Measurements from ENCODE around the gene TOB2.
"Not testable (repeated sequence)": the region's sequence is repeated elsewhere in the genome, so short reads cannot be mapped to it uniquely, and the experiment has no call there.

Gene TOB2

DNA sequence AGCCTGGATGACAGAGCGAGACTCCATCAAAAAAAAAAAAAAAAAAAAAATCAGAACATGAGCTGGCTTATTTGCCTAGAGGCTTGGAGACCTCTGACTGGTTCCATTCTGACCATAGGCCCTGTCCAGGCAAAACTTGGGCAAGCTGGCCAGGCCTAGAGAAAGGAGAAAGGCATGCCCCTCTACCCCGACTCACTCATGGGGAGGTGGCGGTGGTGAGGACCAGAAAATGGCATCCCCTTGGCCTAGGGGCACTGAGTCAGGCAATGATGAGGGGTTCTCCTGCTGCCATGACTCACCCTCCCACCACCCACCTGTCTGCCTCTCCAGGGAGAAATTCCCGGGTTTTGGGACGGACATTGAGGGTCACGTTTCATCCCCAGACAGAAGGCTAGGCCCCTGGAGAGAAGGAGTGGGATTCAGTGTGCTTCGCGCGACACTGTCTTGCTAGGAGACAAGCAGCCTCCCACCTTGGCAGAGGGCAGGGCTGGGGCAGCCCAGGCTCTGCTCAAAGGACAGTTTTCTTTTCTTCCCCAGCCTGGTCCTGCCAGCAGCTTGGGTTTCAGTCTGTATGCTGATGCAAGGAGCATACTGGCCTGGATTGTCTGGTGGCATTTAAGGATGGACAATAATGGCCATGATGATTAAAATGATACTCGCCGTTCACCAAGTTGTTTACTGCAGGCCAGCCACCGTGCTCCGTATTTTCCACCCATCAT lies 17.2 kb downstream of the TOB2 start:
- DNase-seq = no peak

DNA sequence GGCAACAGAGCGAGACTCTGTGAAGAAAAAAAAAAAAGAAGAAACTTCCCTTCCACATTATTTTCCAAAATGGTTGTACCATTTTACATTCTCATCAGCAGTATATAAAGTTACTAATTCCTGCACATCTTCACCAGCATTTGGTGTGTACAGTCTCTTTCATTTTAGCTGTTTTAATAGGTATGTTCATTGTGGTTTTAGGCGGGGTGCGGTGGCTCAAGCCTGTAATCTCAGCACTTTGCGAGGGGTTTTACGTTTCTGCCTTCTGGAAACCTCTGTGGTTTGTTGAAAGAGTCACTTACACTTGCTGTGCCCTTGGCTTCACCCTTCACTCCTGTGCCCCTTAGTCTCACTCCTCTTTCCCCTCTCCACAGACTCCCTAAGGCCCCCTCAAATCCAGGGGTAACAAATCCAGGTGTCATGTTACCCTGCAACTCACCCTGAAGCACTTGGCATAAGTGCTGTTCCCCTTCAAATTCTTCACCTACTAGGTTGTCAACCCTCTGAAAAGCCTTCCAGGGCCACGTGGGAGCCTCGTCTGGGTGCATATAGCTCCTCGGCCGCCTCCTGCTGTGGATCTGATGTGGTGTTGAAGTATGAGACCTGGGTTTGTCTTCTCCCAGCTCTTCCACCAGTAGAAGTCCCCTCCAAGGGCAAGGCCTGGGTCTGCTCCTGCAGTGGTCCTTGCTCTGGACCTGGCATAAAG lies 20.8 kb downstream of the TOB2 start:
- DNase-seq = no peak

DNA sequence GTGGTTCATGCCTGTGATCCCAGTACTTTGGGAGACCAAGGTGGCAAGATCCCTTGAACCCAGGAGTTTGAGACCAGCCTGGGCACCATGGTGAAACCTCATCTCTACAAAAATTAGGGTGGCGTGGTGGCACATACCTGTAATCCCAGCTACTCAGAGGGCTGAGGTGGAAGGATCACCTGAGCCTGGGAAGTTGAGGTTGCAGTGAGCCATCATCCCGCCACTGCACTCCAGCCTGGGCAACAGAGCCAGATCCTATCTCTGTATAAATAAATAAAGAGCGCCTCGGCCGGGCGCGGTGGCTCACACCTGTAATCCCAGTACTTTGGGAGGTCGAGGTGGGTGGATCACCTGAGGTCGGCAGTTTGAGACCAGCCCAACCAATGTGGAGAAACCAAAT lies 27.9 kb downstream of the TOB2 start:
- no peak for DNase-seq

DNA sequence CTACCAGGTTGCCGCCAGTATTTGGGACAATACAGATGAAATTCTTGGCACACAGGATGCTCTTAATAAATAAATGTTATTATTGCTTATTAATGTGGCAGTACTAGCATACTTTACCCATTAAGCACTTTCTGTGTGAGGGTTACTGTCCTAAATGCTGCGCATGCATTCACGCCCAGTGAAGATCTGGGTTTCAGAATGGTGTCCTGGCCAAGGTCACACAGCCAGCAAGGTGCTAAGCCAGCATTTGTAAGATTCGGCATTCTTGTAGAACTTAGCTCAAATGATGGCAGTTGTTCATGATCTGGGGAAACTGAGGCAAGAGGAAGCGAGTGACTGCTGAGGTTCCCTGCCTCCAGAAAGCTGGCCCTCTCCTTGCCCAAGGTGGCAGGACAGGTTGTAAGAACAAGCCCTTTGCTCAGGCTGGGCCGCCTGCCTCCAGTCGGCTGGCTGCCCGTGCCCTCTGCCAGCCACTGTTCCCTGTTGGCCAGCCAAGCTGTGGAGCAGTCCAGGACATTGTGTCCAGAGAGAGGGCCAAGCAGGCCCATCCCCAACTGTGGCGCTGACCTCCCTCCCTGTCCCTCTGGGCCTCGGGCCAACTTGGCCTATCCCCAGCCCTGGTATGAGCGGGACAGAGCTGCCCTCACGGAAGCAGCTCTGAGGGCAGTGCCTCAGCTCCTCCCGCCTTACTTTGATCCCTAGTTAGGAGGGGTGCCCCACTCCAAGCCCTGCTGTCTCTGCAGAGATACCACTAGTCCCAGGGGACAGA lies 28.8 kb downstream of the TOB2 start:
- no peak for DNase-seq

DNA sequence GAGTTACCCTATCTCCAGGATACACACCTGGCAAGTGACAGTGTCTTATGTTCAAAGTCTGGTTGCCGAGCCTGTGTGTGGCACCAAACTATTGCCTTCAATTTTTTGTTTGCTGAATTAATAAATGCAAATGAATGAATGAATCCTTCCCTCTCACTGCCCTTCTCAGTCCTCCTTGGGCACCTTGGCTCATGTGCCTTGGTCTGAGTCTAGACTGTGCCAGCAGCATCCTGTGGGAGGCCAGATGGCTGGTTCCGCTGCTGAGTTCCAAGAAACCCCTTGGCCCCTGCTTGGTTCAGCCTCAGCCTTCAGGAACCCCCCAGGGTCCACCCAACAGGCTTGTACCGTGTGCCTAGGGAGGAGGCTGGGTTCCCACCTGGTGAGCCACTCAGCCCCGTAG lies 31.0 kb downstream of the TOB2 start:
- DNase-seq = no peak

DNA sequence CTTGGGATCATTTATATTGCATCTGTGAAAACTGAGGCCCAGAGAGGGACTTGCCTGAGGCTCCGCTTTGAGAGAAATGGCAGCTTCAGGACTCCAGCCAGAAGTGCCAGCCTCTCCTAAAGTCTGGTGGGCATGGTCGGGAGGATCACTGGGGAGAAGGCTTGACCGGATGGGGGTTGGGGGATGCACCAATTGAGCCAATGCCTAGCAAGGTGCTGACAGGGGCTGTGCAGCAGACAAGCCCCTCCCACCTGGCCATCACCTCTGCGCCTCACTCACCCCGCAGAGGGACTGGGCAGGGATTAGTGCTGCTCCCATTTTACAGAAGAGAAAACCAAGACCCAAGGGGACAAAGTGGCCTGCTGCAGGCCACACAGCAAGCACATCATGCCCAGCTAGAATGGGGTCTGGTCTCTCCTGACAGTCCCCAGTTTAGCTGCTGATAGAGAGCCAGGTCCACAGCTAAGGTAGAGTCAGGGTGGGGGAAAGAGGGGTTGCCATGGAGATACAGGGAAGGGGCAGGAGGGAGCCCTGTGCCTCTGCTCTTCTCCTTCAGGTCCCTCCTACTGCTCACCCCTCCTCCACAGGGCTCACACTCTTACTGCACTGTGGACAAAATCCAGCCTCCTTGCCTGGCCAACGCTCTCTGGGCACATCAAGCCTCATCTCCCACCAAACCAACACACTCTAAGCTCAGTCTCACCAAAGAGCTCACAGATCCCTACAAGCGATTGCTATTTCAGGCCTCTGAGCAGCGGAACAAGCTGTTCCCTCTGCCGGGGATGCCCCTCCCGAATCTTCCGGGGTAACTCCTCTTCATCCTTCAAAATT lies 35.4 kb downstream of the TOB2 start:
- DNase-seq = no peak

DNA sequence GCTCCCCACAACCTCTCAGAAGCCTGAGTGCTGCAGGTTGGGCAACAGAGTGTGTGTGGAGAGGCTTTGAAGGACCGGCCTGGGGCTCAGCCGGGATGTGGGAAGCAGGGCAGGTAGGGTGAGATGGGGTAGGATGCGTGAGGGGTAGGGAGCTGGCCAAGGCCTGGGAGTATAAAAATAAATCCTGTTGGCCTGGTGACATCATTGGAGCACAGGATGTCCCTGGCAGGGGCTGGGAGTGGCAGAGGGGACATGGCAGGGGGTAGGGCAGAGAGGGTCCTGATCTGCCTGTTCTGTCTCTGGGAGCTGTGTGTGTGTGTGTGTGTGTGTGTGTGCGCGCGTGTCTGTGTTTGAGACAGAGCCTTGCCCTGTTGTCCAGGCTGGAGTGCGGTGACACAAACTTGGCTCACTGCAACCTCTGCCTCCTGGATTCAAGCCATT lies 36.3 kb downstream of the TOB2 start:
- DNase-seq = no peak

DNA sequence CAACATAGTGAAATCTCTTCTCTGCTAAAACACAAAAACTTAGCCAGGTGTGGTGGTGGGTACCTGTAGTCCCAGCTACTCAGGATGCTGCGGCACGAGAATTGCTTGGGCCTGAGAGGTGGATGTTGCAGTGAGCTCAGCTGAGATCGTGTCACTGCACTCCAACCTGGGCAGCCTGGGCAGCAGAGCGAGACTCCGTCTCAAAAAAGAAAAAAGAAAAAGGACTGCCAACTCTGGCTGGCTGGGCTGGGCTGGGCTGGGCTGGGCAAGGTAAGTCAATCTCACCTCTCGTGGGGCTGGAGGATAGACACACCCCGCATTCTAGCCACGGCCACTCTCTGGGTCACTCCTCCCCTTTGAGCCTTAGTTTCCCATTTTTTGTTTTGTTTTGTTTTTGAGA lies 37.9 kb downstream of the TOB2 start:
- DNase-seq = no peak

DNA sequence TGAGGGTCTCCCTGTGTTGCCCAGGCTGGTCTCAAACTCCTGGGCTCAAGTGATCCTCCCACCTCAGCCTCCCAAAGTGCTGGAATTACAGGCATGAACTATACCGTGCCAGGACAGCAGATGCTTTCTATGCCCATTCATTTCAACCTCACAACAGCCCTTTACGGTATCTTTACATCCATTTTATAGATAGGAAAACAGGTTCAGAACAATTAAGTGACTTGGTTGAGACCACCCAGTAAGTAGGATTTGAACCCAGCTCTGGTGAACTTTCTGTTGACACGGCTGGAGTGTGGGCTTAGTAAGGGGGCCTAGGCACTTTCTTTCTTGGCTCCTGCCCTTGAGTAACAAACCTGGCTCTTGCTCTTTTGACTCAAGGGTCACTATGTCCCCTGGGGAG lies 39.2 kb downstream of the TOB2 start:
- DNase-seq = no peak

DNA sequence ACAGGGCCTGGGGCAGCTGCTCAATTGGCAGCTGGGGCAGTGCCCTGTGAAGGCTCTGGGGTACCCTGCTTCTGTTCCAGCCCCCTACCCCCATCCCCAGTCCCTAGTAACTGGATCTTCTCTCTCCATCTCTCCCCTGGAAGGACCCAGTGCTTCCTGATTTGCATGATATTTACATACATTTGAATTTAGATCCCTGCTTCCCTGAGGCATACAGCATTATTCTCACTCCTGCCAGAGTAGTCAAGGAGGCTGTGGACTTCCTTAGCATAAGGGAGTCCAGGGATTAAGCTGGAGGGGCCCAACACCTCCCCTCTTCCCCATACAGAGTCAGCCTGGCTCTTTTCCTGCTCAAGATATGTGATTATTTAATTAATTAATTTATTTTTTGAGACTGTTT lies 40.2 kb downstream of the TOB2 start:
- no peak for DNase-seq

DNA sequence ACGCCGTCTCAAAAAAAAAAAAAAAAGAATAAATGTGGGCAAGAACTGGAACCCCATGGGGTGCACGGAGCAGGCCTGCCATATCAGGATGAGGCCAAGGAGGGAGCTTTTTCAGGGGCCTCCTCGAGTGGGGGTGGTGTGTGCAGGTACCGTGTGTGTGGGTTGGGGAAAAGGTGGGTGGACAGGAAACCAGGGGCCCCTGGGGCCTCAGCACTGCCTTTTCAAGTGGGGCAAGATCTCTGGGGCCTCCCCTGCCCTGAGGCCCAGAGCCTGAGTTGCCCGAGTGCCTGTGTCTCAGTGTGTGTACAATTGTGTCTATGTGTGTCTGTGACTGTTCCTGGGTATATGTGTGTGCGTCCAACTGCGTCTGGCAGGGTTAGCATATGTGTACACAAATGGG lies 41.0 kb downstream of the TOB2 start:
- no peak for DNase-seq

DNA sequence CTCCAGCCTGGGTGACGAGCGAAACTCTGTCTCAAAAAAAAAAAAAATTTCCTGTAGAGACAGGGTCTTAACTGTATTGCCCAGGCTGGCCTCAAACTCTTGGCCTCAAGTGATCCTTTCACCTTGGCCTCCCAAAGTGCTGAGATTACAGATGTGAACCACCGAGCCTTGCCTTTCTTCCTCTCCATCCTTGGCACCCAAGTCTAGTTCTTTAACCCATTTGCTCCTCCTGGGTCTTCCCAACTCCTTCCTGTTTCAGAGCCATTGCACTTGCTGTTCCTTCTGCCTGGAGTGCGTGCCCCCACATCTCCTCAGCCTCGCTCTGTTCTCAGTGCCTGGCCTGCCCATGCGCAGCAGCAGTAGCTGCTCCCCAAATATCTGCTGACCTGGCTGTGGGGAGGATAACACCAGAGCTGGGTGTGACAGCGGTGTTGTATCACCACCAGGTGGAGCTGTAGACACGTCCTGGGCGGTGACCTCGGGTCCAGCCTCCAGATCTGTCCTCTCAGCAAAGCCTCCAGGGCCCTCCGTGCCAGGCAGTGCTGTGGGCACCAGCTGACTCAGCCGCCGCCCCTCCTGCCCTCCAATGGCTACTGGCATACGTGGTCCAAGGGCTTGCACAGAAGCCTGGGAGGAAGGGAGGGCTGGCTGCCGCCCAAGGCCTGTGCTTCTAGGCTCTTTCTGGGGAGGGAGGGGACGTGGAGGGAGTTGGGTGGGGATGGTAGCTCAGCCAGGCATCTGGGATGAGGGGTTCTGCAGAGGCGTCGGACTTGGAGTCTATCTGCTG lies 42.9 kb downstream of the TOB2 start:
- peak; percentile 67 for DNase-seq

DNA sequence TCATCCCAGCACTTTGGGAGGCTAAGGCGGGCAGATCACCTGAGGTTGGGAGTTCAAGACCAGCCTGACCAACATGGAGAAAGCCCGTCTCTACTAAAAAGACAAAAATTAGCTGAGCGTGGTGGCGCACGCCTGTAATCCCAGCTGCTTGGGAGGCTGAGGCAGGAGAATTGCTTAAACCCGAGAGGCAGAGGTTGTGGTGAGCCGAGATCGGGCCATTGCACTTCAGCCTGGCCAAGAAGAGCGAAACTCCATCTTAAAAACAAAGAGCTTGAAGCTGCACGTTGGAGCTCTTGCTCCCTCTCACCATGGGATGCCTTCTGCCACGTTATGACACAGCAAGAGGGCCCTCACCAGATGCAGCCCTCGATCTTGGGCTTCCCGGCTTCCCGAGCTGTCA lies 43.8 kb downstream of the TOB2 start:
- not testable (repeated sequence) for DNase-seq

DNA sequence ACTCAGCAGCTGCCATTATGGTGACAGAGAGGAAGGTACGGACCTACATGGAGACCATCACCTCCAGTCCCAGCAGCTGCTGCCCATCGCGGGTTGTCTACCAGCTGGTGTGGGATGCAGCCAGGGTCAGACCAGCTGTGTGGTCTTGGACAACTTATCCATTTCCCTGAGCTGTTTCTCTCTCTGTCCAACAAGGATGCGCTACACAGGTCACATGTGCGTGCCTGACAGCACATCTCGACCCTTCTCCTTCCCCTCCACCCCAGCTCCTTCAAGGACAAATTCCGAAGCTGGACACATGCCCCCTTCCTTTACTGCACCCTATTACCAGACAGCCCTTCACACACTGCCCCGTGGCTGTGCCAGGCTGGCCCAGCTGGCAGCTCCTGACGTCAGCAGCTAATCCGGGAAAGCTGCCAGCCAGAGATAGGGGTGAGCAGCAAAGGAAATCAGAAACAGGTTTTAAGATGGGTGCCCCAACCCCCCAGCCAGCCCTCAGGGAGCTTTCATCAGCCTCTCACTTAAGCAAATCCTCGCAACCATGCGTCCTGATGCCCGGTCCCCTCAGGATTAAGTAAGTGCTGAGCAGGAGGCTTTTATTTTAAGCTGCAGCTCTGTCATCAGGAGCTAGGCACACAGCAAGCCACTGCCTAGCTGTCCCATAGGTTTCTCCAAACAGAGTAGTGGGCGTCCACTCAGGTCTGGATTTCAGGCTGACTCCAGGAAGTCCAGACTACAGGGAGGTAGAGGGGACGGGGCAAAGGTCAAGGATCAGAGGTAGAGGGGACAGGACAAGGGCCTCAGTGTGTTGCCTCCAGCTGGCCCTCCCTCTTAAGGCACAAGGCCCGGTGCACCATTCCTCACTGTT lies 44.6 kb downstream of the TOB2 start:
- no peak for DNase-seq

DNA sequence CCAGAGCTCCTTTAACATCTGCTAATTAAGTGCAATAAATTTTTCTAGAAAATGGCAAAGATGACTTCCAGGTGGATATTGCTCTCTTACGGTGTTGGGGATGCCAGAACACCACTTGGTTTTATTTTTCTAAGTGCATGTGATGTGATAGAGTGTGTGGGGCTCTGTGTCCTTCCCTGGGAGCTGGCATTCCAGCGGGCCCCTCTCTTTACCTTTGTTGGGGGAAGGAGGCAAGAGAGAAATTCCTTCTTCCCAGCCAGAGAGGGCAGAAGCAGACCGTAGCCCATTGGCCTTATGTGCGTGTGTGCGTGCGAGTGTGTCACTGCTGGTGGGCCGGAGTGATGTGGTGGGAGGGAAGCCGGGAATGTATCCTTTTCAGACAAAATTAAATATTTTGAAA lies 47.7 kb downstream of the TOB2 start:
- DNase-seq = no peak

DNA sequence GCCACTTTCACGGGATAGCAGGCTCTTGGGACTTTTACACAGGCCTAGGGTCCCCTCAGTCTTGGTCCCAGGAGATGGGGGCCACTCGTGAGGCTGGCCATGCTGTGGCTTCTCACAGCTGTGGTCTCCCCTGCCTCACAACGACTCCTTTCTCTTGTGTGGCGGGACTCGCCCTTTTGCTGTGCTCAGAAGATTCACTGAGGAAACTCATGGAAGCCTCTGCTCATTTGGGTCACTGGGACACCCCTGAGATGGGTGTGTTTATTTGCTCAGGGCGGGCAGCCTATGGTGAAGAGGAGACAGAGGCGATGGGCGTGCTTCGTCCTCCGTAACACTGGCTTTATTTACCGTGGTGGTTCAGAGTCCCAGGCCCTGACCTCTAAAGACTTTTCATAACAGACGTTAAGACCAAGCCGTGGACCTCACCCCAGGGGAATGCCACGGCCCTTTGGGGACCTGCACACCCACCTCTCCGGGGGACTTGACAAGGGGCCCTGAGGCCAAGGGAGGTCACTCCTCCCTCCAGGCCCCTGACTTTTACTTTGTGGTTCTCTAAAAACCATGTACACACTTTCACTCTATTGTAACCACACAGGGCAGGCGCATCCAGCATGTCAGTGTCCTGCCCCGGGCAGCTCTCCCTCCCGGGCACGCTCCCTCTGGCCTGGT lies 49.3 kb downstream of the TOB2 start:
- DNase-seq = no peak

DNA sequence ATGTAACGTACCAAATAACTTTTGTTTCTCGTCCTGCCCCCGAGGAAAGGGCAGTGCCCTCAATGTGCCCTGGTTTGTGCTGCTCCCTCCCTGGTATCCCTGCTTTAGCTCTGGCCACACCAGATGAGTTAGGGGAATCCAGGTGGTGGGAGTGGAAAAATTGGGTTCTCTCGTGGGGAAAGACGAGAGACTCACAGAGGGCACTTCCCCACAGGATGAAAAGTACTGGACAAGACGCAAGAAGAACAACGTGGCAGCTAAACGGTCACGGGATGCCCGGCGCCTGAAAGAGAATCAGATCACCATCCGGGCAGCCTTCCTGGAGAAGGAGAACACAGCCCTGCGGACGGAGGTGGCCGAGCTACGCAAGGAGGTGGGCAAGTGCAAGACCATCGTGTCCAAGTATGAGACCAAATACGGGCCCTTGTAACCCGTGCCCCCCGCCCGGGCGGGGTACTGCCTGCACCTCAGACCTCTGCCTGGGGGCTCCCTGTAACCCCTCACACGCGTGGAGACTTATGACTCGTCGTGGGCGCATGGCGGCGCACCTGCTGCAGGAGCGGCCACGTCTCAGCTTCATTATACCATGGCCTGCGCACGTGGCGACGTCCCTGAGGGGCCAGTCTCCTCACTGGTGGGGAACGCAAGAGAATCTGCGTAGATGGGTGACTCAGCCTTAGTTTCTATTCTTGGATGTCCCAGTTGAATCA lies 50.9 kb downstream of the TOB2 start:
- no peak for DNase-seq

DNA sequence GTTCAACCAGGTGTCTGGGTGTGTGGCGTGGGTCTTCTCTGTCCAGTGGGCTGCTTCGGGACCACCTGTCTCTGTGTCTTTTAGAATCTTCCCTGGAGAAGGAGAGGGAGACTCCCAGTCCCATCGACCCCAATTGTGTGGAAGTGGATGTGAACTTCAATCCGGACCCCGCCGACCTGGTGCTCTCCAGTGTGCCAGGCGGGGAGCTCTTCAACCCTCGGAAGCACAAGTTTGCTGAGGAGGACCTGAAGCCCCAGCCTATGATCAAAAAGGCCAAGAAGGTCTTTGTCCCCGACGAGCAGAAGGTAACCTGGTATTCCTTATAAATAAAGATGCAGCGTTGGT lies 52.6 kb downstream of the TOB2 start:
- no peak for DNase-seq

DNA sequence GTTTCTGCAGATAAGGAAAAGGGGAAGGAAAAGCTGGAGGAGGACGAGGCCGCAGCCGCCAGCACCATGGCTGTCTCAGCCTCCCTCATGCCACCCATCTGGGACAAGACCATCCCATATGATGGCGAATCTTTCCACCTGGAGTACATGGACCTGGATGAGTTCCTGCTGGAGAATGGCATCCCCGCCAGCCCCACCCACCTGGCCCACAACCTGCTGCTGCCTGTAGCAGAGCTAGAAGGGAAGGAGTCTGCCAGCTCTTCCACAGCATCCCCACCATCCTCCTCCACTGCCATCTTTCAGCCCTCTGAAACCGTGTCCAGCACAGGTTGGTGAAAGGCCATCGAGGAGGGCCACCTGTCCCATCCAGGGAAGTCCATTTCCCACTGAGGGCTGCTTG lies 59.3 kb downstream of the TOB2 start:
- DNase-seq = no peak

DNA sequence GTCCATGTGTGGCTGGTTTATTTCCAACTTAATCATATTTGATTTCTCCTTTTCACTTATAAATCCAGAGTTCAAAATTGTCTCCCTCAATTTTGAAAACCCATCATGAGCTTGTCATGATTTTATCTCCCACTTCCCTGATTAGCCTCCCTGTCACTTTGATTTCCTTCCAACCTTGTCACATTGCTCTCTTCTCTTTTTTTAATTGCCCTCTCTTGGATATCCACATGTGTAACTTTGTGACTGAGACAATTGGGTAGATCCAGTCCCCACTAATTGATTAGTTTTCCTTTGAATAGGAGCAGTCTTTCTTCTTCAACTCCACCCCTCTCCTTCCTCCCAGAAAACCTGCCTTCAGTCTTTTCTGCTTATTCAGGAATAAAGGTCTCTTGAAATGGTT lies 62.5 kb downstream of the TOB2 start:
- DNase-seq = no peak

All from effector CD8-positive, alpha-beta T cell (primary cell).